ENCODE measurements around the gene FHIT. TPM values are rescaled to one million over a fixed set of nuclear protein-coding genes. Genes with fewer than 3 reads are reported as not detected.

The FHIT gene
- polyA plus RNA-seq, 3 donors, result 3.1 to 3.9 (median 3.3) TPM

- H3K27ac ChIP-seq (ENCODE audit: low read depth, low read length), result no peak overlapping the region
- WGBS, 3 donors, result 50 to 75% (median 55%) methylated on average over 7 of the region's 7 CpGs
Measured at GRCh38 chr3:60610441-60611112, 640.7 kb downstream of the FHIT start.

DNA sequence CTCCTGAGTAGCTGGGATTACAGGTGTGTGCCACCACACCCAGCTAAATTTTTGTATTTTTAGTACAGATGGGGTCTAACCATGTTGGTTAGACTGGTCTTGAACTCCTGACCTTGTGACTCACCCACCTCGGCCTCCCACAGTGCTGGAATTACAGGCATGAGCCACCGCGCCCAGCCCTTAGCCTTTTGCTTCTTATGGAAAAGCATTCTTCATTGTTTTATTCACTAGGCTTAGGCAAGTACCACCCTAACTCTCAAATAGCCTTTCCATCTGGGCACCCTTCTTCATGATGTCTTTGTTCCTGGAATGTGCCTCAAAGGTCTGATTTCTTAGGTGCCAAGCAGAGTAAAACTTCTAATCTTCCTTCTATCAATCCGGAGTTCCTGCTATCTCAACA lies 641.8 kb downstream of the FHIT start:
- 89 to 96% (median 93%) methylated on average over 4 of the region's 4 CpGs for WGBS, 3 donors
- H3K27ac ChIP-seq (ENCODE audit: low read depth, low read length), result no peak overlapping the region

DNA sequence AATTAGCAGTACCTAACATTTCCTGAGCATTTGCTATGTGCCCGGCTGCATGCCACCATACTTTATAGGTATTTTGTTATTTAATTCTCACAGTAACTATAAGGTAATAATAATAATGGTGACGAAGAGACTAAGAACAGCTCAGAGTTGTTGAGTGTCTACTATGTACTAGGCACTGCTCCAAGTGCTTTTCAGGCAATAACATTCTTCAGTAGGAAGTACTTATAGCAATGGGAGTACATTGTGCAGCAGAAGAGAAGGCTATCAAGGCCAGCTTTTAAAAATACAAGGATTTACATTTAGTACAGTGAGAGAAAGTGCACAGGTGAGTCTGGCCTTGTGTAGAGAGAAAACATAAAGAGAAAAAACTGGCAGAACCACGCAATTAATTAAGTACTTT lies 647.4 kb downstream of the FHIT start:
- H3K27ac ChIP-seq (ENCODE audit: low read depth, low read length), result no peak overlapping the region
- WGBS, 3 donors, result 92 to 95% (median 92%) methylated on average over 3 of the region's 3 CpGs

- H3K27ac ChIP-seq (ENCODE audit: low read depth, low read length), result no peak overlapping the region
- 62 to 88% (median 87%) methylated on average over 4 of the region's 4 CpGs for WGBS, 3 donors
Measured at GRCh38 chr3:60600848-60601247, 650.4 kb downstream of the FHIT start.

DNA sequence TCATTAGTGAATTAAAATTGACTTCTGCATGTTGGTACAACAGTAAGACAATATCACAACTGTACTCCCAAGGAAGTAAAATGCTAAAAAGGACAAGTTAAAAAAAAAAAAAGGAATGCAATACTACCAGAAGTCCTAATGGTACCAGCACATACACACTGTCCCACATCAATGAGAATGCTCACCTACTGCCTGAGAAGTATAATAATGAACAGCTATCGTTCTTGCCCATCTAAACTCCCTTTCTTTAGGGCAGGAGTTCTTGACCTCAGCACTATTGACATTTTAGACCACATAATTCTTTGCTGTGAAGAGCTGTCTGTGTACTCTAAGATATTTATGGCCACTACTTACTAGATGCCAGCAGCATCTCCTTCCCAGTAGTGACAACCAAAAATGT lies 651.7 kb downstream of the FHIT start:
- no peak overlapping the region for H3K27ac ChIP-seq (ENCODE audit: low read depth, low read length)
- WGBS, 3 donors, result 62 to 87% (median 77%) methylated on average over 1 of the region's 1 CpG

- no peak overlapping the region for H3K27ac ChIP-seq (ENCODE audit: low read depth, low read length)
- 55 to 64% (median 55%) methylated on average over 2 of the region's 2 CpGs for WGBS, 3 donors
Measured at GRCh38 chr3:60598671-60599070, 652.6 kb downstream of the FHIT start.

DNA sequence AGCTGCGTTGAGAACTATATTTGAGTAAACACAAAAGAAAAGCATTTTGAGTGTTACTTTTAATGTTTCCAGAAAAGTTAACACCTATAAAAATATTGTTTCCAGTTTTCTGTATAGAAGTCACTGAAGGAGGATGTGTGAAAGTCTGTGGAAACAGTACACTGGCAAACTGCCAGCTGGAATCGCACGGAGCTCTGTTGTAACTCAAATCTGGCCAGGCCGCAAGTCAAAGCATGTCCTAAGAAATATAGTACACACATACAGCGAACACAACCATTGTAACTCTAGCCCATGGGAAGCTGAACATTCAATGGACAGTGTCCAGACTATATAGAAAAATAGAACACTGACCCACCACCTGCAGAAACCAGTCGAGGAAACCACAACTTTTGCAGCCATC lies 657.2 kb downstream of the FHIT start:
- 15 to 40% (median 16%) methylated on average over 6 of the region's 6 CpGs for WGBS, 3 donors
- no peak overlapping the region for H3K27ac ChIP-seq (ENCODE audit: low read depth, low read length)

DNA sequence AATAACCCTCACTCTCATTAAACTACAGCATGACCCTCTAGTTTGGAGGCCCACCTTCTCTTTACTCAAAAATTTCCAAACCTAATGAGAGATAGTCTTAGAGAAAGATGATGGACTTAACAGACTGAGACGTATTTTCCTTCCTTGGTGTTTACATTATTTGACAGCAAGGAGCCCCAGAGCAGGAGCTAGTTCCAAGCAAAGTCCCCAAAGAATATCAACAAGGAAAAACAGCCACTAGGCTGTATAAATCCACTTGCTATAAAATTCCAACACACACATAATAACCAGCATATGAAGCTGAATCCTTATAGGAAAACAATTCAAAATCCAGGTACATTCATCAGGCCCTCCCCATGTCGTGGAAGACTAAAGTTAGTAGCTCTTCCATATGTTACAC lies 660.0 kb downstream of the FHIT start:
- no peak overlapping the region for H3K27ac ChIP-seq (ENCODE audit: low read depth, low read length)
- 72 to 86% (median 84%) methylated on average over 2 of the region's 2 CpGs for WGBS, 3 donors

- H3K27ac ChIP-seq (ENCODE audit: low read depth, low read length), result no peak overlapping the region
- WGBS, 3 donors, result 79 to 89% (median 81%) methylated on average over 3 of the region's 3 CpGs
Measured at GRCh38 chr3:60588806-60589205, 662.4 kb downstream of the FHIT start.

DNA sequence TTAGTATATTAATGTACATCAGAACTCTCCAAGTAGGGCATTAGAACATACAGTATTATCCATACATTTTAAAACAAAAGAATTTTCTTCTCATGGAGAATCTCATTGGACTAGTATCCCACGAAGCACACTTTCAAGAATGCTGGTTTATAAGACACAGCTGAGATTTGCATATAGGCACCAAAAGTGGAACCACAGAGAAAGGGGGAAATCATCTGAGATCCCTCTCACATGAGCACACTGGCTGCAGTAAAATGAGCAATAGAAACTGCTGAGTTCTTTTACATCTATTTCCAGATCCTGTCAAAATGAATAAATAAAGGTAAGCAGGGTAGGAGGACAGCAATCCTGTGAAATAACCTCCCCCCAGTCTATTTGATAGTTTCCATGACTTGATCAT lies 665.3 kb downstream of the FHIT start:
- 0 to 42% (median 0%) methylated on average over 1 of the region's 1 CpG for WGBS, 3 donors

GRCh38 chr3:60584250-60584649 lies 667.0 kb downstream of the FHIT start:
- H3K27ac ChIP-seq (ENCODE audit: low read depth, low read length), result no peak overlapping the region
- WGBS, 3 donors, result 96 to 100% (median 98%) methylated on average over 2 of the region's 2 CpGs

More for the DNA sequence above, 665.3 kb downstream of the FHIT start:
- no peak overlapping the region for H3K27ac ChIP-seq (ENCODE audit: low read depth, low read length)

DNA sequence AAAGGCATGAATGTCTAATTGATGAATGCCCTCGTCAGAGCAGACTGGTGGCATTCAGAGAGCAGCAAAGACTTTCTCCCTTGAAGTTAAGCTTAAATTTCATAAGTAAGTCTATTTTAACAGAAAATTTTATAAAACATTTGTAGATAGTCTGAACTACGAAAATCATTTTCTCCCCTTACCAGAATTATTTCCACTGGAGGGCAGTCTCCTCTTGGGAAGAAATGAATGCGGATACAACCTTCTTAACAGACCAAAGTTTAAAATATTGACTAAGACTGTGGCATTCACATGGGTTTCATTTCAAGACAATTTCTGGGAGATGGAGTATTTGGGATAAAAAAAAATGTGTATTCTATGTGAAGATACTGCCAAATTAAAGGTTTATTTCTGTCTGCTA lies 669.0 kb downstream of the FHIT start:
- H3K27ac ChIP-seq (ENCODE audit: low read depth, low read length), result no peak overlapping the region
- 59 to 73% (median 68%) methylated on average over 3 of the region's 3 CpGs for WGBS, 3 donors

DNA sequence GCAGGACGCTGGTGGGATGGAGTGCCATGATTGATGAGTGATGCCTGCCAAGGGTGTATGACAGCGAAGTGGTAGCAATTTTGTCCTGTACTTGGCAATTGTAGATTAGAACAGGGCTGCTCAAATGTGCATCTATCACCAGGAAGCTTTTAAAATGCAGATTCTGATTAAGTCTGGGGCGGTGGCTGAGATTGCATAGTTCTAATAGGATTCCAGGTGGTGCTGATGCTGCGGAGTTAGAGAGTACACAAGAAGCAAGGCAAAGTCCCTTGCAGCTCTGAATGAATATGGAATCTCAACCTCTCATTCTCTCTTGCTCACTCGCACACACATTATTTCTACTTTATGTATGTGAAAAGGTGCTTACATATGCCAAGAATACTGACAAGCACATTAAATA lies 670.4 kb downstream of the FHIT start:
- WGBS, 3 donors, result 91 to 95% (median 92%) methylated on average over 5 of the region's 5 CpGs
- H3K27ac ChIP-seq (ENCODE audit: low read depth, low read length), result no peak overlapping the region

- WGBS, 3 donors, result 53 to 83% (median 60%) methylated on average over 5 of the region's 5 CpGs
- no peak overlapping the region for H3K27ac ChIP-seq (ENCODE audit: low read depth, low read length)
Measured at GRCh38 chr3:60579734-60580133, 671.5 kb downstream of the FHIT start.

- WGBS, 3 donors, result 93 to 100% (median 98%) methylated on average over 1 of the region's 1 CpG
- no peak overlapping the region for H3K27ac ChIP-seq (ENCODE audit: low read depth, low read length)
Measured at GRCh38 chr3:60578936-60579335, 672.3 kb downstream of the FHIT start.

DNA sequence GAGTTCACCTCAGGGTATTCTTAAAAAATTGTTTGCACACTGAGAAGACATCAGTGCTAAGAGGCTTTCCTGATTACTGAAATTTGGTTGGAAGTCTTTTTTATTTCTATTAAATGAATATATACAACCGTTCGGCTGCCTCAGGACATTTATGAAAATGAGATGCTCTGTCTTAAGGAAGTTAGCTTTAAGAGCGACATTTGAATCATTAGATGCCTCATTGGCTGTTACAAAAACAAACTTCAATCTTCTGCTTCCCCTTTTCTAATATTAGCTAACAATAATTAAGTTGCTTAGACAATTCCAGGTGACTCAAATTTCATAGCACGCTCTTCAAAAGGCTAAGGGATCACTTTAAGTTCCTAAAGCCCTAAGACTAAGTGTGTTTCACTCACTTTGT lies 673.7 kb downstream of the FHIT start:
- 78 to 95% (median 88%) methylated on average over 4 of the region's 4 CpGs for WGBS, 3 donors
- H3K27ac ChIP-seq (ENCODE audit: low read depth, low read length), result no peak overlapping the region

DNA sequence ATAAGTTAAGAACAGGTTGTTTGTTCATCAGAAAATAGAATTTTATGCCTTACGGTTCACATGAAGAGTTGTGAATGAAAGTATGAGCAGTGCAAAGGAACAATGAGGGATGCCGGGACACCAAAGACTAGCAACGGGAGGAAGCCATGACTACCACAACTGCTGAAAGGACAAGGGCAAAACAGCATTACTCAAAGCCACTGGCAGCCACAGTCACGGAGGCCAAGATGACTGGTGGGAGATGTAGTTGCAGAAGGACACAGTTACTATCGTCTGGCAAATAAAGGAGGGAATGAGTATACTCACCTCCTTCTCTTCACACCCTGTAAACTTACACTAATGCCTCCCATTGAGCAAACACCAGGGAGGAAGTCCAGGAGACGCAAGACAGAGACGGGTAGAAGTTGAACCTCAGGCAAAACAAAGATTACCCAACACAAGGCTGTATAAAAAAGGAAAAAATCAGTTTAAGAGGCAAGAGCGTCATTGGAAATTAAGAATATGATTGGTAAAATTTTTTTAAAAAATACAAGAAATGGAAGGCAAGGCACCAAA lies 675.5 kb downstream of the FHIT start:
- 68 to 80% (median 69%) methylated on average over 8 of the region's 8 CpGs for WGBS, 3 donors
- no peak overlapping the region for H3K27ac ChIP-seq (ENCODE audit: low read depth, low read length)

GRCh38 chr3:60574046-60574769 lies 677.0 kb downstream of the FHIT start:
- 79 to 86% (median 81%) methylated on average over 10 of the region's 10 CpGs for WGBS, 3 donors
- H3K27ac ChIP-seq (ENCODE audit: low read depth, low read length), result no peak overlapping the region

- 88 to 92% (median 88%) methylated on average over 9 of the region's 9 CpGs for WGBS, 3 donors
- no peak overlapping the region for H3K27ac ChIP-seq (ENCODE audit: low read depth, low read length)
Measured at GRCh38 chr3:60573494-60573893, 677.8 kb downstream of the FHIT start.

GRCh38 chr3:60571511-60571910 lies 679.7 kb downstream of the FHIT start:
- WGBS, 3 donors, result 89 to 95% (median 91%) methylated on average over 2 of the region's 2 CpGs
- H3K27ac ChIP-seq (ENCODE audit: low read depth, low read length), result no peak overlapping the region
